ENCODE measurements around the gene DYNC1I1.

DNA sequence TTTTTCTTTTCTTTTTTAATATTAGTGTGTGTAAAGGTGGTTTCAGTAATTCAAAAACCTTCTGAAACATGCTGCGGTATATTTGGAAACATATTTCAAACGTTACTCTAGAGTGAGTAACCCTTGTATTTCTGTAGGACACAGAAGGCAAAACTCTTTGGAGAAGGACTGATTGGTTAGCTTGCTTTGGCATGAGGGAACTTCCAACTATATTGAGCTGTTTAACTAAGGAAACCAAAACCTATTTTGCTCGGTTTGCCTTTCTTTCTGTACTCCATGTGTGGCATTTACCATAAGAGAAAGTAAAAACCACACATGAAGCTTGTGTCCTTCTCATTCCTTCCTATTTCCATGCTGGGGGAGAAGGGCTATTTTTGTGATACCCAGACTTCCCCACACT lies 149.8 kb downstream of the DYNC1I1 start:
- TF ChIP-seq HMGA1 (CRISPR knock-in tag; conservative IDR thresholded peaks at IDR 0.05) (no peak), ZNF790 (CRISPR knock-in tag; IDR thresholded peaks at IDR 0.05; ENCODE audit: borderline replicate concordance) (no peak), HDAC6 (IDR thresholded peaks at IDR 0.05; ENCODE audit: low read depth, low read length) (no peak), POLR2A (IDR thresholded peaks at IDR 0.05; ENCODE audit: insufficient read depth in 1 of 2, low read depth in 2 of 2, low read length in 2 of 2) (no peak), FIP1L1 (IDR thresholded peaks at IDR 0.05; ENCODE audit: borderline replicate concordance, insufficient read depth, low read depth, low read length) (no peak), ADNP (CRISPR knock-in tag; IDR thresholded peaks at IDR 0.05) (no peak), ETV5 (CRISPR knock-in tag; IDR thresholded peaks at IDR 0.05; ENCODE audit: borderline replicate concordance) (no peak)
- TF ChIP-seq, protein P1, sequence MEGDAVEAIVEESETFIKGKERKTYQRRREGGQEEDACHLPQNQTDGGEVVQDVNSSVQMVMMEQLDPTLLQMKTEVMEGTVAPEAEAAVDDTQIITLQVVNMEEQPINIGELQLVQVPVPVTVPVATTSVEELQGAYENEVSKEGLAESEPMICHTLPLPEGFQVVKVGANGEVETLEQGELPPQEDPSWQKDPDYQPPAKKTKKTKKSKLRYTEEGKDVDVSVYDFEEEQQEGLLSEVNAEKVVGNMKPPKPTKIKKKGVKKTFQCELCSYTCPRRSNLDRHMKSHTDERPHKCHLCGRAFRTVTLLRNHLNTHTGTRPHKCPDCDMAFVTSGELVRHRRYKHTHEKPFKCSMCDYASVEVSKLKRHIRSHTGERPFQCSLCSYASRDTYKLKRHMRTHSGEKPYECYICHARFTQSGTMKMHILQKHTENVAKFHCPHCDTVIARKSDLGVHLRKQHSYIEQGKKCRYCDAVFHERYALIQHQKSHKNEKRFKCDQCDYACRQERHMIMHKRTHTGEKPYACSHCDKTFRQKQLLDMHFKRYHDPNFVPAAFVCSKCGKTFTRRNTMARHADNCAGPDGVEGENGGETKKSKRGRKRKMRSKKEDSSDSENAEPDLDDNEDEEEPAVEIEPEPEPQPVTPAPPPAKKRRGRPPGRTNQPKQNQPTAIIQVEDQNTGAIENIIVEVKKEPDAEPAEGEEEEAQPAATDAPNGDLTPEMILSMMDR (CRISPR knock-in tag; IDR thresholded peaks at IDR 0.05) = no peak
- TF ChIP-seq, protein P2, sequence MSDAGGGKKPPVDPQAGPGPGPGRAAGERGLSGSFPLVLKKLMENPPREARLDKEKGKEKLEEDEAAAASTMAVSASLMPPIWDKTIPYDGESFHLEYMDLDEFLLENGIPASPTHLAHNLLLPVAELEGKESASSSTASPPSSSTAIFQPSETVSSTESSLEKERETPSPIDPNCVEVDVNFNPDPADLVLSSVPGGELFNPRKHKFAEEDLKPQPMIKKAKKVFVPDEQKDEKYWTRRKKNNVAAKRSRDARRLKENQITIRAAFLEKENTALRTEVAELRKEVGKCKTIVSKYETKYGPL (CRISPR knock-in tag; IDR thresholded peaks at IDR 0.05) = no peak

Data from HepG2 (cell line).